Measurements from ENCODE around the gene GPC5.
"Not testable (repeated sequence)": the region's sequence is repeated elsewhere in the genome, so short reads cannot be mapped to it uniquely, and the experiment has no call there.

The GPC5 gene

GRCh38 chr13:91785431-91786119, 387.2 kb downstream of the GPC5 start:
- no peak for DNase-seq

GRCh38 chr13:91792054-91792453, 393.6 kb downstream of the GPC5 start:
- DNase-seq = no peak

GRCh38 chr13:91797567-91797966, 399.1 kb downstream of the GPC5 start:
- DNase-seq = no peak

- DNase-seq = not testable (repeated sequence)
Measured at GRCh38 chr13:91798338-91798737, 399.9 kb downstream of the GPC5 start.

- DNase-seq = not testable (repeated sequence)
Measured at GRCh38 chr13:91801772-91802171, 403.4 kb downstream of the GPC5 start.

GRCh38 chr13:91802957-91803356, 404.5 kb downstream of the GPC5 start:
- DNase-seq = no peak

GRCh38 chr13:91804724-91805123, 406.3 kb downstream of the GPC5 start:
- no peak for DNase-seq

GRCh38 chr13:91805605-91806004, 407.2 kb downstream of the GPC5 start:
- DNase-seq = no peak

- no peak for DNase-seq
Measured at GRCh38 chr13:91809161-91809560, 410.7 kb downstream of the GPC5 start.

- no peak for DNase-seq
Measured at GRCh38 chr13:91813253-91813652, 414.8 kb downstream of the GPC5 start.

- DNase-seq = no peak
Measured at GRCh38 chr13:91816263-91816807, 417.9 kb downstream of the GPC5 start.

GRCh38 chr13:91817250-91817649, 418.8 kb downstream of the GPC5 start:
- no peak for DNase-seq

GRCh38 chr13:91824416-91824815, 426.0 kb downstream of the GPC5 start:
- no peak for DNase-seq

- DNase-seq = no peak
Measured at GRCh38 chr13:91825516-91825915, 427.1 kb downstream of the GPC5 start.

- DNase-seq = no peak
Measured at GRCh38 chr13:91836553-91836952, 438.1 kb downstream of the GPC5 start.

- DNase-seq = no peak
Measured at GRCh38 chr13:91845612-91846011, 447.2 kb downstream of the GPC5 start.

GRCh38 chr13:91863699-91864098, 465.3 kb downstream of the GPC5 start:
- DNase-seq = no peak

GRCh38 chr13:91868351-91868750, 469.9 kb downstream of the GPC5 start:
- DNase-seq = no peak

GRCh38 chr13:91878491-91878890, 480.1 kb downstream of the GPC5 start:
- DNase-seq = no peak

GRCh38 chr13:91879360-91879759, 480.9 kb downstream of the GPC5 start:
- DNase-seq = no peak

GRCh38 chr13:91882918-91883317, 484.5 kb downstream of the GPC5 start:
- DNase-seq = no peak

GRCh38 chr13:91889641-91890040, 491.2 kb downstream of the GPC5 start:
- DNase-seq = no peak

GRCh38 chr13:91891141-91891540, 492.7 kb downstream of the GPC5 start:
- DNase-seq = no peak

- no peak for DNase-seq
Measured at GRCh38 chr13:91893040-91893439, 494.6 kb downstream of the GPC5 start.

- DNase-seq = no peak
Measured at GRCh38 chr13:91894316-91894715, 495.9 kb downstream of the GPC5 start.

Measured in suppressor macrophage (primary cell).